Duodenal mucosa (tissue), 2 donors: ENCODE measurements around the gene GNL3L.
"Not testable (repeated sequence)": the region's sequence is repeated elsewhere in the genome, so short reads cannot be mapped to it uniquely, and the experiment has no call there.

Experiments
- H3K27ac ChIP-seq: one replicate; pipeline ENCODE4 v1.7.0; 2013; ENCODE audit warnings: low read depth, low read length
- H3K27me3 ChIP-seq, 2 donors: one replicate each; pipeline ENCODE4 v1.7.0; 2013; ENCODE audit warnings: low read length in 2 of 2, control low read depth in 1 of 2; ENCODE audit not compliant: insufficient read depth in 2 of 2, control insufficient read depth in 1 of 2
- H3K36me3 ChIP-seq, 2 donors: one replicate each; pipeline ENCODE4 v1.7.0; 2013; ENCODE audit warnings: low read length in 2 of 2, control low read depth in 1 of 2; ENCODE audit not compliant: insufficient read depth in 2 of 2, control insufficient read depth in 1 of 2
- H3K4me1 ChIP-seq, 2 donors: one replicate each; pipeline ENCODE4 v1.7.0; 2013; ENCODE audit warnings: low read length in 2 of 2, control low read depth in 1 of 2; ENCODE audit not compliant: insufficient read depth in 2 of 2, control insufficient read depth in 1 of 2
- H3K4me3 ChIP-seq, 2 donors: one replicate each; pipeline ENCODE4 v1.7.0; 2013; ENCODE audit warnings: low read length in 2 of 2, low read depth in 1 of 2
- H3K9ac ChIP-seq, 2 donors: one replicate each; pipeline ENCODE4 v1.7.0; 2013; ENCODE audit warnings: low read length in 2 of 2, low read depth in 1 of 2
- H3K9me3 ChIP-seq, 2 donors: one replicate each; pipeline ENCODE4 v1.7.0; 2013; ENCODE audit warnings: low read length in 2 of 2, control low read depth in 1 of 2; ENCODE audit not compliant: control insufficient read depth in 1 of 2

Gene GNL3L

GRCh38 chrX:54529552-54530356 is at the start of gene GNL3L:
GNL3L (plus strand) TSS chrX:54530219; CDS start chrX:54532567, 2,348 bp downstream.
- Histone ChIP-seq H3K36me3 (peaks cover 0 to 6% of the 10 kb centered on the region in 2 donors), H3K4me3 (peak within 1 kb of the TSS; percentile 76 to 94), H3K27ac (peak within 1 kb of the TSS; percentile 80), H3K9me3 (no peaks in the 10 kb centered on the region), H3K27me3 (no peaks in the 10 kb centered on the region), H3K4me1 (peaks cover 11 to 16% of the 10 kb centered on the region in 2 donors), H3K9ac (peak within 1 kb of the TSS; percentile 70 to 73)

- Histone ChIP-seq H3K36me3 (no peaks in the 10 kb centered on the region), H3K4me3 (no peak overlapping the region), H3K27me3 (no peaks in the 10 kb centered on the region), H3K4me1 (peaks cover 7 to 16% of the 10 kb centered on the region in 2 donors), H3K27ac (peak overlapping the region; percentile 10), H3K9ac (no peak overlapping the region), H3K9me3 (no peaks in the 10 kb centered on the region)
These were observed 47.0 kb upstream of the GNL3L start for GRCh38 chrX:54482839-54483593.

- H3K4me1 ChIP-seq: peaks cover 7 to 16% of the 10 kb centered on the region in 2 donors
- no peaks in the 10 kb centered on the region for H3K9me3 ChIP-seq
- H3K36me3 ChIP-seq: no peaks in the 10 kb centered on the region
- no peaks in the 10 kb centered on the region for H3K27me3 ChIP-seq
- no peak overlapping the region for H3K9ac ChIP-seq
- no peak overlapping the region for H3K4me3 ChIP-seq
- H3K27ac ChIP-seq: no peak overlapping the region
These were observed 46.1 kb upstream of the GNL3L start for GRCh38 chrX:54483946-54484345.

GRCh38 chrX:54484666-54485065 is 45.4 kb upstream of the GNL3L start:
- Histone ChIP-seq H3K9me3 (no peaks in the 10 kb centered on the region), H3K36me3 (no peaks in the 10 kb centered on the region), H3K4me3 (no peak overlapping the region), H3K9ac (no peak overlapping the region), H3K4me1 (peaks cover 7 to 16% of the 10 kb centered on the region in 2 donors), H3K27ac (no peak overlapping the region), H3K27me3 (no peaks in the 10 kb centered on the region)

- not testable (repeated sequence) for H3K9ac ChIP-seq, H3K36me3 ChIP-seq, H3K4me1 ChIP-seq, H3K9me3 ChIP-seq, H3K4me3 ChIP-seq, H3K27ac ChIP-seq, H3K27me3 ChIP-seq
These were observed 40.2 kb upstream of the GNL3L start for GRCh38 chrX:54489819-54490218.

GRCh38 chrX:54492340-54492739 is 37.7 kb upstream of the GNL3L start:
- Histone ChIP-seq H3K4me3 (no peak overlapping the region), H3K4me1 (no peaks in the 10 kb centered on the region), H3K36me3 (no peaks in the 10 kb centered on the region), H3K27ac (no peak overlapping the region), H3K27me3 (no peaks in the 10 kb centered on the region), H3K9me3 (no peaks in the 10 kb centered on the region), H3K9ac (no peak overlapping the region)

GRCh38 chrX:54494166-54494988 is 35.6 kb upstream of the GNL3L start:
- H3K9ac ChIP-seq: peak overlapping the region; percentile 43 to 47
- no peaks in the 10 kb centered on the region for H3K36me3 ChIP-seq
- H3K4me1 ChIP-seq: no peaks in the 10 kb centered on the region
- no peak overlapping the region for H3K27ac ChIP-seq
- peak overlapping the region; percentile 43 to 62 for H3K4me3 ChIP-seq
- H3K9me3 ChIP-seq: no peaks in the 10 kb centered on the region
- no peaks in the 10 kb centered on the region for H3K27me3 ChIP-seq

- H3K9me3 ChIP-seq: no peaks in the 10 kb centered on the region
- no peaks in the 10 kb centered on the region for H3K27me3 ChIP-seq
- no peaks in the 10 kb centered on the region for H3K4me1 ChIP-seq
- H3K9ac ChIP-seq: peak overlapping the region; percentile 43 to 47
- H3K36me3 ChIP-seq: no peaks in the 10 kb centered on the region
- peak overlapping the region; percentile 43 to 62 for H3K4me3 ChIP-seq
- H3K27ac ChIP-seq: no peak overlapping the region
These were observed 34.8 kb upstream of the GNL3L start for GRCh38 chrX:54494989-54495813.

- Histone ChIP-seq H3K27me3 (no peaks in the 10 kb centered on the region), H3K4me3 (peak within 1 kb of the TSS; percentile 44 to 62), H3K27ac (no peak within 1 kb of the TSS), H3K36me3 (no peaks in the 10 kb centered on the region), H3K4me1 (no peaks in the 10 kb centered on the region), H3K9ac (peak within 1 kb of the TSS; percentile 43 to 47), H3K9me3 (no peaks in the 10 kb centered on the region)
These were observed 34.1 kb upstream of the GNL3L start, which contains the start of gene FGD1 for GRCh38 chrX:54495814-54496516. FGD1 (minus strand) TSS chrX:54496234; CDS start chrX:54495432, 802 bp downstream.
